Stimulated activated CD4-positive, alpha-beta T cell treated with anti-CD3 and anti-CD28 coated beads, Interleukin-12 subunit alpha, Interleukin-12 subunit beta, amount 100 ng/mL, for 24 hours (primary cell): Measurements from ENCODE around the gene PSD.
A peak's percentile ranks its signal among the peaks of the same experiment; 100 is the strongest.

Experiments used
- DNase-seq, 2 experiments: peaks; one replicate each; pipeline ENCODE4 v3.0.0-alpha.2; 2020; ENCODE audit warnings: low read depth in 2 of 2

PSD gene

GRCh38 chr10:102404361-102405107 lies 14.1 kb downstream of the PSD start:
- no peak for DNase-seq

GRCh38 chr10:102403115-102403514 lies 15.5 kb downstream of the PSD start:
- DNase-seq, result no peak

- no peak for DNase-seq
These were observed 16.1 kb downstream of the PSD start for GRCh38 chr10:102402512-102402896.

GRCh38 chr10:102401735-102402511 lies 16.7 kb downstream of the PSD start:
- no peak for DNase-seq

- no peak for DNase-seq
These were observed 17.3 kb downstream of the PSD start for GRCh38 chr10:102401342-102401654.

- DNase-seq, result no peak
These were observed 17.8 kb downstream of the PSD start for GRCh38 chr10:102400598-102401341.

GRCh38 chr10:102400076-102400475 lies 18.5 kb downstream of the PSD start:
- no peak for DNase-seq

GRCh38 chr10:102399217-102400021 lies 19.2 kb downstream of the PSD start:
- DNase-seq, result peak; percentile 73 to 82

- no peak for DNase-seq
These were observed 20.2 kb downstream of the PSD start for GRCh38 chr10:102398172-102399020.

GRCh38 chr10:102397222-102398171 lies 21.1 kb downstream of the PSD start:
- no peak for DNase-seq

GRCh38 chr10:102396730-102397151 lies 21.8 kb downstream of the PSD start:
- no peak for DNase-seq

- no peak for DNase-seq
These were observed 22.3 kb downstream of the PSD start for GRCh38 chr10:102396317-102396650.

GRCh38 chr10:102395400-102396316 lies 22.9 kb downstream of the PSD start, which contains the start of gene NFKB2:
TSS of gene NFKB2 (plus strand) at chr10:102395705. CDS start at chr10:102395960, 255 bp downstream.
- DNase-seq, result peak; percentile 79 to 87

- peak in 1 of 2 experiments; percentile 48 for DNase-seq
These were observed 23.7 kb downstream of the PSD start for GRCh38 chr10:102394801-102395399.

- peak; percentile 98 to 99 for DNase-seq
These were observed 24.3 kb downstream of the PSD start for GRCh38 chr10:102394079-102394800.

GRCh38 chr10:102393411-102394078 lies 25.0 kb downstream of the PSD start:
- DNase-seq, result no peak

- no peak for DNase-seq
These were observed 26.3 kb downstream of the PSD start for GRCh38 chr10:102392306-102392705.
